ENCODE data around the gene INTS15. TPM values are rescaled to one million over a fixed set of nuclear protein-coding genes. Genes with fewer than 3 reads are reported as not detected.
"Not testable (repeated sequence)": the region's sequence is repeated elsewhere in the genome, so short reads cannot be mapped to it uniquely, and the experiment has no call there.

Gene INTS15
- total RNA-seq, 1 experiment from 2014 or later, result 35.0 TPM

DNA sequence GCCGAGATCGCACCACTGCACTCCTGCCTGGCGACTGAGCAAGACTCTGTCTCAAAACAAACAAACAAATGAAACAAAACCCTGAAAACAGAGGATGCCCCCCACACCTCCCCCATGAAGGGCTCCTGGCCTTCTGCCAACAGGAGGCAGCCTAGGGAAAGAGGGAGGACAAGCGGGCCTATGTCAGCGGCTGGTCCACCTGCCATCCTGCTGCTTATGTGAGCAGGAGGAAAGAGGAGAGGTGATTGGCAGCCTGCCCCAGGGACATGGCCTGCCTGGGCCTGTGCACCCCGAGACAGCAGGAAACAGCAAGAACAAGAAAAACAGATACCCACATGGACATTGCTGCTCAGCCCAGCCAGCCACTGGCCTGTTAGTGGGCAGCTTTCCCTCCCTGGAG lies 38.2 kb downstream of the INTS15 start:
- H3K27ac Mint-ChIP-seq (ENCODE audit: unreplicated experiment), result no peak overlapping the region
- no peak overlapping the region for H3K4me3 Mint-ChIP-seq (ENCODE audit: low read depth, unreplicated experiment)

GRCh38 chr7:6630007-6630849 lies 40.4 kb downstream of the INTS15 start:
- BruUV-seq (replicated peaks), result no TSS peak

More for the DNA sequence above, 38.2 kb downstream of the INTS15 start:
- BruUV-seq (replicated peaks), result no TSS peak
- no peaks in the 10 kb centered on the region for H3K27me3 Mint-ChIP-seq (ENCODE audit: unreplicated experiment)
- H3K36me3 Mint-ChIP-seq (ENCODE audit: insufficient read depth, unreplicated experiment), result peaks cover 4% of the 10 kb centered on the region
- DNase-seq, result no peak
- no peak for TF ChIP-seq CTCF (IDR thresholded peaks at IDR 0.05; ENCODE audit: unreplicated experiment)
- CTCF ChIA-PET, result interaction anchor here (1.2 kb wide), 1 partner anchor 11 kb away, joined by 3 read pairs; no protein-coding TSS in a partner anchor
- H3K4me1 Mint-ChIP-seq (ENCODE audit: low read depth, unreplicated experiment), result no peaks in the 10 kb centered on the region
- H3K9me3 Mint-ChIP-seq (ENCODE audit: low read depth, unreplicated experiment), result no peaks in the 10 kb centered on the region
- intact Hi-C loops (cut with micrococcal nuclease; ENCODE audit: unreplicated experiment), result no loop called here

GRCh38 chr7:6631605-6632004 lies 41.8 kb downstream of the INTS15 start:
- peaks cover 13% of the 10 kb centered on the region for H3K36me3 Mint-ChIP-seq (ENCODE audit: insufficient read depth, unreplicated experiment)
- H3K9me3 Mint-ChIP-seq (ENCODE audit: low read depth, unreplicated experiment), result no peaks in the 10 kb centered on the region
- intact Hi-C loops (cut with micrococcal nuclease; ENCODE audit: unreplicated experiment), result no loop called here
- CTCF ChIA-PET, result interaction anchor here (0.6 kb wide), 1 partner anchor 72 kb away, joined by 16 read pairs; no protein-coding TSS in a partner anchor
- BruUV-seq (replicated peaks), result no TSS peak
- H3K27ac Mint-ChIP-seq (ENCODE audit: unreplicated experiment), result no peak overlapping the region
- no peaks in the 10 kb centered on the region for H3K4me1 Mint-ChIP-seq (ENCODE audit: low read depth, unreplicated experiment)
- DNase-seq, result no peak
- no peak overlapping the region for H3K4me3 Mint-ChIP-seq (ENCODE audit: low read depth, unreplicated experiment)
- H3K27me3 Mint-ChIP-seq (ENCODE audit: unreplicated experiment), result no peaks in the 10 kb centered on the region
- TF ChIP-seq CTCF (IDR thresholded peaks at IDR 0.05; ENCODE audit: unreplicated experiment), result no peak

More at GRCh38 chr7:6630007-6630849, 40.4 kb downstream of the INTS15 start:
- no peak overlapping the region for H3K27ac Mint-ChIP-seq (ENCODE audit: unreplicated experiment)
- no peaks in the 10 kb centered on the region for H3K9me3 Mint-ChIP-seq (ENCODE audit: low read depth, unreplicated experiment)
- TF ChIP-seq CTCF (IDR thresholded peaks at IDR 0.05; ENCODE audit: unreplicated experiment), result no peak
- no peaks in the 10 kb centered on the region for H3K27me3 Mint-ChIP-seq (ENCODE audit: unreplicated experiment)
- H3K36me3 Mint-ChIP-seq (ENCODE audit: insufficient read depth, unreplicated experiment), result peaks cover 4% of the 10 kb centered on the region
- CTCF ChIA-PET, result no interaction called here
- intact Hi-C loops (cut with micrococcal nuclease; ENCODE audit: unreplicated experiment), result no loop called here
- DNase-seq, result no peak
- no peaks in the 10 kb centered on the region for H3K4me1 Mint-ChIP-seq (ENCODE audit: low read depth, unreplicated experiment)
- no peak overlapping the region for H3K4me3 Mint-ChIP-seq (ENCODE audit: low read depth, unreplicated experiment)

- no peak for TF ChIP-seq CTCF (IDR thresholded peaks at IDR 0.05; ENCODE audit: unreplicated experiment)
- peaks cover 27% of the 10 kb centered on the region for H3K36me3 Mint-ChIP-seq (ENCODE audit: insufficient read depth, unreplicated experiment)
- H3K4me1 Mint-ChIP-seq (ENCODE audit: low read depth, unreplicated experiment), result peaks cover 13% of the 10 kb centered on the region
- H3K9me3 Mint-ChIP-seq (ENCODE audit: low read depth, unreplicated experiment), result no peaks in the 10 kb centered on the region
- intact Hi-C loops (cut with micrococcal nuclease; ENCODE audit: unreplicated experiment), result no loop called here
- BruUV-seq (replicated peaks), result no TSS peak
- no peaks in the 10 kb centered on the region for H3K27me3 Mint-ChIP-seq (ENCODE audit: unreplicated experiment)
- CTCF ChIA-PET, result no interaction called here
- H3K27ac Mint-ChIP-seq (ENCODE audit: unreplicated experiment), result no peak overlapping the region
- DNase-seq, result no peak
- no peak overlapping the region for H3K4me3 Mint-ChIP-seq (ENCODE audit: low read depth, unreplicated experiment)
Measured at GRCh38 chr7:6634021-6634420, 44.2 kb downstream of the INTS15 start.

DNA sequence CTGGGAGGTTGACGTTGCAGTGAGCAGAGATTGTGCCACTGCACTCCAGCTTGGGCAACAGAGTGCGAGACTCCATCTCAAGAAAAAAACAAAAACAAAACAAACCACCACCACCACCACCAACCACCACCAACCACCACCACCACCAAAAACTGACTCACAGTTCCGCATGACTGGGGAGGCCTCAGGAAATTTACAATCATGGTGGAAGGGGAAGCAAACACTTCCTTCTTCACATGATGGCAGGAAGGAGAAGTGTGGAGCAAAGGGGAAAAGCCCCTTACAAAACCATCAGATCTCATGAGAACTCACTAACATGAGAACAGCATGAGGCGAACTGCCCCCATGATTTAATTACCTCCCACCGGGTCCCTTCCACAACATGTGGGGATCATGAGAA lies 45.1 kb downstream of the INTS15 start:
- CTCF ChIA-PET; H3K9me3 Mint-ChIP-seq (ENCODE audit: low read depth, unreplicated experiment); H3K27ac Mint-ChIP-seq (ENCODE audit: unreplicated experiment); H3K4me3 Mint-ChIP-seq (ENCODE audit: low read depth, unreplicated experiment); H3K27me3 Mint-ChIP-seq (ENCODE audit: unreplicated experiment); DNase-seq; intact Hi-C loops (cut with micrococcal nuclease; ENCODE audit: unreplicated experiment); BruUV-seq (replicated peaks): not testable (repeated sequence)
- Mint-ChIP-seq H3K36me3 (ENCODE audit: insufficient read depth, unreplicated experiment) (peaks cover 36% of the 10 kb centered on the region), H3K4me1 (ENCODE audit: low read depth, unreplicated experiment) (peaks cover 18% of the 10 kb centered on the region)

Data from Calu3 (cell line).